HG03097 (cell line): Measurements from ENCODE around the gene BBS12.

Source experiments
- ATAC-seq: cut with Tn5 transposase; IDR thresholded peaks from one replicate; pipeline ENCODE4 v1.9.1; 2021; ENCODE audit not compliant: unreplicated experiment, low FRiP score

The BBS12 gene

DNA sequence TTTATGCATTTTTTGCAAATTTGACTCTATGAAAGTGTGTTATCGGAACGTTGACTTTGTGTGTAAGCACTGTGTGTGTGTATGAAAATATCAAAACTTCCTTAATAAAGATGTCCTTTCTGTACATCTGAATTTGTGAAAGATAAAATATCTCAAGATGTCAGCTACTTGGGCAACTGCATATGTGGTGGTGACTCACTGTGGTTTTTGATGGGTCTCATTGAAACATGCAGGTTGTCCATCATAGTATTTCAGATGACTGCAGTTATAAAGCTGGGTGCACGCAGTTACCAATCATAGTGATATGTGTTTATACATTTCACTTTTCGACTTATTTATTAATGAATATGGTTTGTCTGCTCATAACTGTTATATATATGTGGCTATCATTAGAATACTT is 19.7 kb upstream of the BBS12 start:
- no peak for ATAC-seq

GRCh38 chr4:122715221-122715620 is 17.3 kb upstream of the BBS12 start:
- no peak for ATAC-seq

- peak; percentile 84 for ATAC-seq
Observed at GRCh38 chr4:122716825-122717448, 15.6 kb upstream of the BBS12 start.

GRCh38 chr4:122718281-122718680 is 14.2 kb upstream of the BBS12 start:
- ATAC-seq = no peak

DNA sequence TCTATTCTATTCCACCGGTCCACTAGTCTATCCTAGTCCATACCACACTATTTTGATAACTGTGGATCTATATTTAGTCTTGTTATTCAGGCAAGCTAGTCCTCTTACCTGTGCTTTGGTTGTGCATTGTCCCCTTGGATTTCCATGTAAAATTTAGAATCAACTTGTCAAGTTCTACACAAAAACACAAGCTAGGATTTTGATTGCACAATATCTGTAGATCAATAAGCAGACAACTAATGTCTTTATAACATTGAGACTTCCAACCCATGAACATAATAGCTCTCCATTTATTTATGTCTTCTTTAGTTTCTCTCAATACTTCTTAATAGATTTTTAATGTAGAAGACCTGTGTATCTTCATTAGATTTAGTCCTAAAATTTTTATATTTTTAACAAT is 10.2 kb upstream of the BBS12 start:
- no peak for ATAC-seq

- ATAC-seq = no peak
Observed at GRCh38 chr4:122728856-122729255, 3.6 kb upstream of the BBS12 start.

DNA sequence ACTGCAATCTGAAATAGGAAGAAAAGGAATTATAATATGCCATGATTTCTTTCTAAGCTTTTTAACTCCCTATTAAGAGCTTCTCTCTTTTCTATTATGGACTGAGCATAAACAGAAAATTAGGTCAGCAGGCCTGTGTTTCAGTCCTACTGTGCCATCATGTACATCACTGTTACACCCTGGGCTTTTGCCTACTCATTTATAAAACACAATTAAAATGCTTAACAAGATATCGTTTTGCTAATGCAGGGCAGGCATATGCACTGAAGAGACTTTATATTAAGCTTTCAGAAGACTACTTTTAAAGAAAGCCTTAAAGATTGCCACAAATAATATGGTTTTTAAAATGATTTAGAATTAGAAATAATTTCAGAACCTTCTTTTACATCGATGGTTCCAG is 828 bp upstream of the BBS12 start:
- no peak for ATAC-seq

- ATAC-seq = no peak
Observed at GRCh38 chr4:122733787-122734120, 1.2 kb downstream of the BBS12 start.

DNA sequence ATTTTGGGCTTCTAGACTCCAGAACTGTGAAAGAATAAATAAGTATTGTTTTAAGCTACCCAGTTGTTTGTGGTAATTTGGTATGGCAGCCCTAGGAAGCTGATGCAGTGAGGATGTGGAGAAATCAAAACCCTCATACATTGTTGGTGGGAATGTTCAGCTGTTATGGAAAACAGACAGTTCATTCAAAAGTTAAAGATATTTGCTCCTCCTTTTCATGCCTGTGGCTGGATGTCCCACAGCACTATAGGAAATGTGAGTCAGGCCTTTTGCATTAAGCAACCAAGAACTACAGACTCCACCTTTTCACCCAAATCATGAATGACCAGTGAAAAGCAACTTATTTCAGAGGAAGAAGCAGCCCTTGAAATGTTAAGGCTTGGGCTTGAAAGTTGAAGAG is 6.7 kb downstream of the BBS12 start:
- no peak for ATAC-seq

GRCh38 chr4:122742933-122743829 is 10.7 kb downstream of the BBS12 start:
- ATAC-seq = no peak

DNA sequence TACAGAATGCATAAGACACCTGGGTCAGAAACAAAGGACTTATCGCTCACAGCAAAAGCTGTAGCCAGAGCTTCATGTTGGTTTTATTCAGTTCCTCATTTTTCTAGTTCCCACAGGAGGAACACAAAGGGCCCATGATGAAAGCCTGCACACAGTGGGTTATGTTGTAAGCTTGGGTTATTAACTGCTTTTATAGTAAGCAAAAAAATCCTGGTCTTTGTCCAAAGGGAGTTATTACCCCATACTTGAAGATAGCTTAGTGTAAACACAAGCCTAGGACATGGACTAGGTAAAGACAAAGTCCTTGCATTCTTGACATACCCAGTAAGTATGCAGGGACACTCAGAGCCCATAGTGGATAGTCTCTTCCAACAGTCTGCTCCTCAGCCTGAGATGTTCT is 11.7 kb downstream of the BBS12 start:
- ATAC-seq = no peak

DNA sequence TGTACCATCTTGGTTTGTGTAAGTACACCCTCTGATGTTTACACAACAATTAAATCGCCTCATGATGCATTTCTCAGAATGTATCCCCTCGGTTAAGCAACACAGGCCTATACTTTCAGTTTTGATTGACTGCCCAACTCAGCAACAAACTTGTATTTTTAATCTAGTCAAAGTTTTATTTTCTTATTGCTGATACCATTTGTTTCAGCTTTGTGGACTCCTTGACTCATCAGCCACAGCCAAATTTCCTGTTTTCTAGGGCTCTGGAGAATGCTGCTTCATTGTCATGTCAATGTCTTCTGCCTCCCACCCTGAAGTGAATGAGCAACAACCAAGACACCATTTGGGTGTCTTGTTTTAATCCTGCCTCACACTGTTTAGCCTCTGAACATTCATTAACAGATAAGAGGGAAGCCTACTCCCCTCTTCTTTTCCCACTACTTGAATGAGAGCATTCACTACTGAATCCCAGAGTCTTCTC is 14.0 kb downstream of the BBS12 start:
- no peak for ATAC-seq

DNA sequence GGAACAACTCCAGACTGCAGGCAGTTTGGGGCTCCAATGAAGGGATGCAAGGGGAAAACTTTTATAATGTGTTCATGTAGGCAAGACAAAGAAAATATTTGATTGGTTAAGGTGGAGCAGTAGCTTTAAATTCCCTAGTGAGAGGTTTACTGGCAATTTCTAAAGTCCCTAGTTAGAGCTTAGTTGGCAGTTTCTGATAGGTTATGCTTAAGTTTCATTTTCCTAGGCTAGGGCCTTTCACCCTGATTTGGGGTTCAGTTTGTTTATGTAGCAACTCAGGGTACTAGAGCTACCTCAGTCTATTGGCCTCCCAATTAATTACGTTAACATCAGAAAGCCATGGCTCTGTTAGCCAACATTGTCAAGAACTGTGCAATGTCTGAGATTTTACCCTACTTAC is 14.6 kb downstream of the BBS12 start:
- no peak for ATAC-seq

DNA sequence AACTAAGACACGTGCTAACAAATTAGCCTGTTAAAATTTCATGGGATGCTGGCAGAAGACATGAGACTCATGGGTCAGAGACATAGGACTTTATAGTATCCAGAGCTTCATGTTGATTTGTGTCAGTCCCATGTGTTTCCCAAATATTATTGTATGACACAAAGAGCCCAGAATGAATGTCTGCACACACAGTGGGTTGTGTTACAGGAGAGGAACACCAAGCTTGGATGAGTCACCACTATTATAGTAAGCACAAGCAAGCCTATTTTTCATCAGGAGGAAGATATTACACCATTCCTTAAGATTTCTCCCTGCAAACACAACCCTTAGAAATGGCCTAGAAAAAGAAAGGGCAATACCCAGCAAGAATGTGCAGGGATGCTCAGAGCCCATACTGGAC is 15.4 kb downstream of the BBS12 start:
- no peak for ATAC-seq

GRCh38 chr4:122749704-122750454 is 17.4 kb downstream of the BBS12 start:
- ATAC-seq = no peak

DNA sequence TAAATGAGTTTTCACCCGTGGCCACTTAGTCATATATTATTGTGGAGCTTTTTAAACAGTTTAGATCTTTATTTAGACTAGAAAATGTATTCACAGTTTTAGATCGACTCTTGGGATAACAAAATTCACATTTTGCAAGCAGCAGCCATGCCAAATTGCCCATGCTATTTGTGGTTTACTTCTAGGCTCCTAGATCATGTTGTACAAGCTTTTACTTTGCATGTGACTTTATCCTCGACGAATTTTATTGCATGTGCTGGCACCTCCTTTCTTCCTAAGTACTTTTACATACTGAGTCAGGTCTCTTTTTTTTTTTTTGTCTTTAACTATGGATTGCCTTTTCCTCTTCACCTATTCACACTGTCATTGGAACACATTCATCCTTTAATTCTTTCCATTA is 23.2 kb downstream of the BBS12 start:
- ATAC-seq = no peak

DNA sequence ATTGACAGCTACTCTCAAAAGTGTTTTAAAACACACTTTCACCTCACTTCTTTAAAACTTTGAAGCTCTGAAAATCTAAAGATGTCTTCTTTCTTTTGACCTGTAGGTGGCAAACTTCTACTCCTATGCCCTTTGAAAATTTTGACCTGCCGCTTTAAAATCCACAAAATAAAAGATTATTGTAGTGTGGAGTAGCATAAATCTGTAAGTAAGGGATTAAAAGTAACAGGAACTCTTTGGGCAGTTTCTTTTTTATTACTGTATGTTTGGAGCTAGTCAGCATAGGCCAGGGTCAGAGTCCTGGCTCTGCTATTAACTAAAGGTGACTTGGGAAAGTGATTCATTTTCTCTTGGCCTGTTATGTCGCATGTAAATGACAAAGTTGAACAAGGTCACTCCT is 25.5 kb downstream of the BBS12 start:
- no peak for ATAC-seq

- ATAC-seq = no peak
Observed at GRCh38 chr4:122759639-122760310, 27.3 kb downstream of the BBS12 start.

GRCh38 chr4:122762520-122762919 is 30.0 kb downstream of the BBS12 start:
- no peak for ATAC-seq

DNA sequence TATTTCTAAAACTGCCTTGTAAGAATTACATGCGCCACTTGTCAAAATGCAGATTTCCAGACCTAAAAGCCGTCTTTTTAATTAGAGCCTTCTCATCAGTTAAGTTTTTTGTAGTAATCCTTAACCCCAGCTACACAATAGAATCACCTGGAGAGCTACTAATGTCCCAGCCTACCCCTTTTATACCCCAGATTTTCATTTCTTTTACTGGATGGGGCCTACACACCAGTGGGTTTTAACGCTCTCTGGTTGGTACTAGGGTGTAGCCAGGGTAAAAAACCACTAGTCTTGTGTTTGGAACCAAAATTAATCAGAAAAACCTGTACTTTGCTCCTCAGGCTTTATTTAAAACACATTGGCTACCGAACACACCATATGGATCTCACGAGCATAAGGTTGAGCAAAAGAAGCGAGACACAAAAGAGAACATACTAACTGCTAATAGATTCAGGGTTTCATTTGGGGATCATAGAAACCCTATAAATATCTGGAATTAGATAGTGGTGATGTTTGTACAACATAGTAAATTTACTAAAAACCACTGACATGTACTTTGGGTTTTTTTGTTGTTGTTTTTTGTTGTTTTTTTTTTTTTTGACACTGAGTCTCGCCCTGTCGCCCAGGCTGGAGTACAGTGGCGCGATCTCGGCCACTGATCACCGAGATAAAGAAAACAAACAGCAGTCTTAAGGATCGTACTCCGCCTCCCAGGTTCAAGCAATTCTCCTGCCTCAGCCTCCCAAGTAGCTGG is 30.6 kb downstream of the BBS12 start:
- ATAC-seq = no peak
